SKM-1 (cell line): Measurements from ENCODE around the gene CRYAA.

Source experiments
- DNase-seq: peaks from one replicate; lab custom pipeline; 2025; ENCODE audit not compliant: unreplicated experiment; lab: John Stamatoyannopoulos, UW

The CRYAA gene

GRCh38 chr21:43201491-43201890 lies 32.7 kb downstream of the CRYAA start:
- no peak for DNase-seq

- DNase-seq: no peak
Observed at GRCh38 chr21:43203591-43203990, 34.8 kb downstream of the CRYAA start.

DNA sequence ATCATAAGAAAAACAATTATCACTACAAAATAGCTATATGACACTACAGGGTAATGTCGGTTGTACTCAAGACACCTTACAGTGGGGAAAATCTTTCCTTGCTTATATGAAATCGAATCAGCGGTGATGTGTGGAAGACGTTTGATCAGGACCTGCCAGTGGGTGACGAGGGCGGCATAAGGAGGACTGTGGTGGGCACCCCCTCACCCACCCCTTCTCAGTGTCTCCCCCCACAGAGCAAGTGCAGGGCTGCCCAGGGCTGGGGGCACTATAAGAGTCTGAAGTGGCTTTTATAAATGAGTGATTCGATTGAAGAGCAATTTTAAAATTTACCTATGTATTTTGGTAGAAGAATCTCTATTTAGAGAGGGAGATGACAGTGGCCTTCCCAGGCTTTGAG lies 35.8 kb downstream of the CRYAA start:
- no peak for DNase-seq

GRCh38 chr21:43206231-43207042 lies 37.6 kb downstream of the CRYAA start:
- no peak for DNase-seq

- no peak for DNase-seq
Observed at GRCh38 chr21:43207043-43207315, 38.2 kb downstream of the CRYAA start.

- no peak for DNase-seq
Observed at GRCh38 chr21:43207868-43208267, 39.1 kb downstream of the CRYAA start.

GRCh38 chr21:43208561-43209332 lies 39.9 kb downstream of the CRYAA start:
- DNase-seq: no peak

DNA sequence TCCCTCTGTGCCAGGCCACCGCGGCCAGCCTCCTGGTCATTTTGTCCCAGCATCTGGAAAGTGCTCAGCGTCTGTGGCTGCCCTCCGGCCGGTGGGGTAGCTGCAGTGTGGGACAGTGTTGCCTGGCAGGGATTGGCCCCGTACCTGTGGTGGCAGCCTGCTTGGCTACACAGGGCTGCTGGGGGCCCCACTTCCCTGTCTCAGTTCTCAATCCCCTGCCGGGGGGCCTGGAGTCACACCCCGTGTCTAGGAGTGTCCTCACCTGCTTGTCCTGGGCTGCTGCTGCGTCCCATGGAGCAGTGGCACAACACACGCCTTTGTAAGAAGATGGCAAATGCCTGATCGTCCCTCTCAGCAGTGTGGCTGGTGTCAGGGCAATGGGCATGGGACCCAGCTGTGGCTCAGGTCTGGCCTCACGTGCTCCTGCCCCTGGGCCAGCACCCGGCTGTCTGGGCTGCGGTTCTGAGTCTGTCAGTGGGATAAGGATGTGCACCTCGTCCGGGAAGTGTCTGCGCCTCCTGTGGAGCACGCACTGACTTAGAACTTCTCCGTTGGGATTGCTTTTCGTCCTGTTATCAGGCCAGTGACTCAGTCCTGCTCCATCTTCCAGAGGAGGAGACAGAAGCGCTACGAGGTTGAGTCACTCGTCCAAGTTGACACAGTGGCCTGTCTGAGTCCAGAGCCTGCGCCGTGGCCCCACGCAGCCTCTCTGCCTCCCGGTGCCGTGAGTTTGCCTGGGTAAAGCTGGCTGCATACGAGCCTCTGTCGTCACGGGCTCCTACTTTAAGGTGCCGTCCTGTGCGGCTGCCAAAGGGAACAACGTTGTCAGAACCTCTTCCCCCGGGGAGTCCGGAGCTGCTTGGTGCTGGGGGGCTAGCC lies 41.0 kb downstream of the CRYAA start:
- no peak for DNase-seq

DNA sequence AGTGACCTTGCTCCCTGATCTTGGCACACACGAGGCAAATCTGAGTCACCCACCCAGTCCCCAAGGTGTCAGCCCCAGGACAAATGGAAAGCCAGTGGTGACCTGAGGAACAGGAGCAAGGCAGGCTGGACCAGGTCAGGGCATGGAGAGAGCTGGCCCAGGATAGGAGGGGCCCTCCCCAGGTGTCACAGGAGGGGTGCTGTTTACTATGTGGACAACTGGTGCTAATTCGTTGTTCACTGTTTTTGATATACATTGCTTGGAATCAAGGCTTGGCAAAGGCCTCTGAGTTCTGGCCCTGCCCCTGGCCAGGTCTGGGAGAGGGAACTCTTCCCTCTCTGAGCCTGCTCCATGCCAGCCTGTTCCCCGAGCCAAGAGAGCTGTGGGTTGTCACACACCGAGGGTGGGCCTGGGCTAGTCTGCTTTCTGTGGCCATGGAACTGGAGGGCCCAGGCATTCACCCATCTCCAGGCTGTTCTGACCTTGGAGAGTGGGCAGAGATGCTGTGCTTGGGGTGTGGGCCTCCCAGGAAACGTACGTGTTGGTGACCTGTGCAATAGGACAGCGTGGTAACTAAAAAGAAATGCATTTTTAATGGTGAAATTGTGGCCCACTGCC lies 41.8 kb downstream of the CRYAA start:
- DNase-seq: no peak

DNA sequence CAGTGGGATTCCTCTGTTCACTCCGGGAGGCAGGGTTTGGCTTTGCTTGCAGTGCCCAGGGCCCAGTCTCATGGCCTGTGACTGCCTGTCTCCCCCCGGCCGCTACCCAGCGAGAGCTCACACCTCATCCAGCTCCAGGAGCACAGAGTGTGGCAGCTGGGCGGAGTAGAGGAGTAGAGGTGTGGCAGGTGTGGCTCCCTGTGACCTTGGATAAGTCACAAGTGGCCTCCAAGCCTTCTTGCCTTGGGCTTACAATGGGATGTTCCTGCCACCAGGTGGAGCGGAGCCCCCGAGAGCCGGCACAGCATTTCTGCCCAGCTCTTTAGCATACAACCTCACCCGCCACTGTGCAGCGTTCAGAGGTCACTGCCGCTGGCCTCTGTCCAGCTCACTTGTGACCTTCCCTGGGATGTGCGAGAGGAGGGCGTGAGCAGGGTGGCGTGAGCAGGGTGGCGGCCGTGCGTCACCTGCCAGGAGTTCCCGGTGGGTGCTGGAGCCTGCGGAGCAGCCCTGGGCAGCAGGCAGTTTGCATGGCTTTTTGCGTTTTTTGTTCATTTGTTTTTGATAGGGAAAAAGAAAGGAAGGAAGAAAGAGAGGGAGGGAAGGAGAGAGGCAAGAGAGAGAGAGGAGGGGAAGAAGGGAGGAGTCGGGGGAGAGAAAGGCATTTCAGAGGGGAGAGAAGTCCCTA lies 42.4 kb downstream of the CRYAA start:
- DNase-seq: no peak

GRCh38 chr21:43211760-43212115 lies 42.9 kb downstream of the CRYAA start:
- no peak for DNase-seq
